GM23338 (cell line): ENCODE data around the gene EYA2. TPM values are rescaled to one million over a fixed set of nuclear protein-coding genes. Genes with fewer than 3 reads are reported as not detected.

ENCODE experiments used
- ATAC-seq: fragments of 200-7000 bp; cut with Tn5 transposase; 3 replicates; pipeline ENCODE4 v1.9.1; 2020
- DNase-seq: peaks from one replicate; pipeline ENCODE4 v3.0.0-alpha.2; 2015; ENCODE audit warnings: low spot score
- H2AFZ ChIP-seq: fragments of 200-600 bp; sonication (generic); 2 replicates; pipeline ENCODE4 v1.8.0; 2016; ENCODE audit warnings: antibody characterized with exemption, mild to moderate bottlenecking, moderate library complexity
- H3F3A ChIP-seq: fragments of 200-600 bp; sonication (generic); replicated peaks from 2 replicates; pipeline ENCODE4 v1.8.0; 2017; ENCODE audit warnings: antibody characterized with exemption, mixed run types, low read depth
- H3K27ac ChIP-seq: fragments of 200-600 bp; sonication (generic); 2 replicates; pipeline ENCODE4 v1.6.1; 2016; ENCODE audit warnings: low read depth
- H3K27me3 ChIP-seq: fragments of 200-600 bp; sonication (generic); 2 replicates; pipeline ENCODE4 v1.8.0; 2016; ENCODE audit warnings: mild to moderate bottlenecking, mixed run types, moderate library complexity; ENCODE audit not compliant: insufficient read depth
- H3K36me3 ChIP-seq: fragments of 200-600 bp; sonication (generic); 2 replicates; pipeline ENCODE4 v1.8.0; 2016; ENCODE audit warnings: mild to moderate bottlenecking; ENCODE audit not compliant: insufficient read depth
- H3K4me1 ChIP-seq: fragments of 200-600 bp; sonication (generic); 2 replicates; pipeline ENCODE4 v1.8.0; 2016; ENCODE audit warnings: mild to moderate bottlenecking, moderate library complexity; ENCODE audit not compliant: insufficient read depth
- H3K4me2 ChIP-seq: fragments of 200-600 bp; sonication (generic); 2 replicates; pipeline ENCODE4 v1.7.1; 2017; ENCODE audit warnings: mixed run types
- H3K4me3 ChIP-seq: fragments of 200-600 bp; sonication (generic); 2 replicates; pipeline ENCODE4 v1.6.1; 2016; ENCODE audit warnings: mixed run types
- H3K79me2 ChIP-seq: fragments of 200-600 bp; sonication (generic); replicated peaks from 2 replicates; pipeline ENCODE4 v1.8.0; 2017; ENCODE audit warnings: mild to moderate bottlenecking; ENCODE audit not compliant: insufficient read depth
- H3K9me2 ChIP-seq: fragments of 200-600 bp; sonication (generic); 2 replicates; pipeline ENCODE4 v1.8.0; 2017; ENCODE audit not compliant: insufficient read depth
- H4K20me1 ChIP-seq: fragments of 200-600 bp; sonication (generic); replicated peaks from 2 replicates; pipeline ENCODE4 v1.8.0; 2017; ENCODE audit warnings: mild to moderate bottlenecking; ENCODE audit not compliant: insufficient read depth
- H3K27ac Mint-ChIP-seq: 2 replicates; pipeline ENCODE4 v1.8.0; 2020; ENCODE audit warnings: inconsistent platforms, mild to moderate bottlenecking, moderate library complexity, mixed read lengths
- H3K27me3 Mint-ChIP-seq: 3 replicates; pipeline ENCODE4 v1.8.0; 2022; ENCODE audit warnings: low read depth, mild to moderate bottlenecking, moderate library complexity, mixed read lengths, inconsistent platforms; ENCODE audit not compliant: insufficient read depth, poor library complexity
- H3K36me3 Mint-ChIP-seq: 3 replicates; pipeline ENCODE4 v1.8.0; 2021; ENCODE audit warnings: low read depth, mild to moderate bottlenecking, inconsistent platforms, moderate library complexity, mixed read lengths
- H3K4me1 Mint-ChIP-seq: 3 replicates; pipeline ENCODE4 v1.8.0; 2020; ENCODE audit warnings: mild to moderate bottlenecking, inconsistent platforms, mixed read lengths
- H3K4me3 Mint-ChIP-seq: 3 replicates; pipeline ENCODE4 v1.8.0; 2021; ENCODE audit warnings: moderate library complexity, mild to moderate bottlenecking, inconsistent platforms, mixed read lengths
- H3K9me3 Mint-ChIP-seq: 3 replicates; pipeline ENCODE4 v1.8.0; 2020; ENCODE audit warnings: moderate library complexity, mild to moderate bottlenecking, inconsistent platforms, mixed read lengths
- CREB1 ChIP-seq: fragments of 250-450 bp; sonication (Bioruptor Pico); IDR thresholded peaks from 2 replicates; pipeline ENCODE4 v1.5.0; 2020; ENCODE audit warnings: low read depth, mild to moderate bottlenecking, moderate library complexity
- CTCF ChIP-seq, 2 experiments: fragments of 200-600 bp in 1 of 2; sonication (generic) in 1 of 2; conservative IDR thresholded peaks; 2 replicates each; pipeline versions ENCODE4 v1.5.1 to v1.6.1; 2016 to 2017; ENCODE audit warnings: antibody characterized with exemption in 2 of 2, low read depth in 2 of 2, mild to moderate bottlenecking in 2 of 2, moderate library complexity in 1 of 2
- ZNF462 ChIP-seq: fragments of 250-450 bp; sonication (Bioruptor Pico); IDR thresholded peaks from 2 replicates; pipeline ENCODE4 v1.5.0; 2020; ENCODE audit warnings: mild to moderate bottlenecking, moderate library complexity
- polyA plus RNA-seq: library from polyadenylated mRNA; unstranded; fragments of >200 nt; fragmentation: Nextera tagmentation; extraction: Ambion mirVana; gene quantifications from 2 replicates; pipeline ENCODE4 v1.2.1, GENCODE V29; 2016
- total RNA-seq: library from RNA; depleted of rRNA; stranded (reverse); fragments of >200 nt; shearing (Covaris generic); gene quantifications from 2 replicates; pipeline ENCODE4 v1.2.3, GENCODE V29; 2014

Gene EYA2
- total and polyA plus RNA-seq, 2 experiments from 2014 or later: 0.50 to 0.56 TPM

- Mint-ChIP-seq H3K27me3 (peaks cover 2% of the 10 kb centered on the region), H3K4me3 (no peak overlapping the region), H3K4me1 (no peaks in the 10 kb centered on the region), H3K36me3 (no peaks in the 10 kb centered on the region), H3K27ac (no peak overlapping the region), H3K9me3 (peaks cover 2% of the 10 kb centered on the region; the same call in 2 of the 3 replicates)
- Histone ChIP-seq H3K4me2 (no peak overlapping the region), H3K4me3 (no peak overlapping the region), H3K4me1 (no peaks in the 10 kb centered on the region), H3K27ac (no peak overlapping the region), H3K9me2 (no peaks in the 10 kb centered on the region), H2AFZ (no peak overlapping the region), H4K20me1 (no peaks in the 10 kb centered on the region), H3K79me2 (no peaks in the 10 kb centered on the region), H3F3A (no peaks in the 10 kb centered on the region), H3K36me3 (no peaks in the 10 kb centered on the region), H3K27me3 (no peaks in the 10 kb centered on the region)
- DNase-seq (no peak), ATAC-seq (no peak)
- TF ChIP-seq CTCF (conservative IDR thresholded peaks at IDR 0.05; ENCODE audit: low read depth in 2 of 2) (no peak), CREB1 (CRISPR knock-in tag) (no peak), ZNF462 (no peak)
Observed at GRCh38 chr20:46850896-46851295, 43.7 kb upstream of the EYA2 start.

- H3K27ac Mint-ChIP-seq: no peak overlapping the region
- H3K36me3 ChIP-seq: no peaks in the 10 kb centered on the region
- no peak for TF ChIP-seq CTCF (conservative IDR thresholded peaks at IDR 0.05; ENCODE audit: low read depth in 2 of 2)
- H3K4me3 Mint-ChIP-seq: no peak overlapping the region
- H3K27me3 ChIP-seq: no peaks in the 10 kb centered on the region
- H3K27me3 Mint-ChIP-seq: peaks cover 2% of the 10 kb centered on the region
- H3K36me3 Mint-ChIP-seq: no peaks in the 10 kb centered on the region
- no peak overlapping the region for H2AFZ ChIP-seq
- H3F3A ChIP-seq: no peaks in the 10 kb centered on the region
- H3K4me1 ChIP-seq: no peaks in the 10 kb centered on the region
- H3K9me2 ChIP-seq: no peaks in the 10 kb centered on the region
- no peak for DNase-seq
- no peak overlapping the region for H3K4me2 ChIP-seq
- no peak for ATAC-seq
- no peak overlapping the region for H3K27ac ChIP-seq
- H3K79me2 ChIP-seq: no peaks in the 10 kb centered on the region
- no peaks in the 10 kb centered on the region for H3K4me1 Mint-ChIP-seq
- H3K9me3 Mint-ChIP-seq: peaks cover 2% of the 10 kb centered on the region; the same call in 2 of the 3 replicates
- no peaks in the 10 kb centered on the region for H4K20me1 ChIP-seq
- H3K4me3 ChIP-seq: no peak overlapping the region
Observed at GRCh38 chr20:46851746-46852145, 42.9 kb upstream of the EYA2 start.
